ENCODE measurements around the gene NMNAT3. TPM values are rescaled to one million over a fixed set of nuclear protein-coding genes. Genes with fewer than 3 reads are reported as not detected.

The NMNAT3 gene
- total RNA-seq, 1 donor from 2014 or later: 1.6 TPM

DNA sequence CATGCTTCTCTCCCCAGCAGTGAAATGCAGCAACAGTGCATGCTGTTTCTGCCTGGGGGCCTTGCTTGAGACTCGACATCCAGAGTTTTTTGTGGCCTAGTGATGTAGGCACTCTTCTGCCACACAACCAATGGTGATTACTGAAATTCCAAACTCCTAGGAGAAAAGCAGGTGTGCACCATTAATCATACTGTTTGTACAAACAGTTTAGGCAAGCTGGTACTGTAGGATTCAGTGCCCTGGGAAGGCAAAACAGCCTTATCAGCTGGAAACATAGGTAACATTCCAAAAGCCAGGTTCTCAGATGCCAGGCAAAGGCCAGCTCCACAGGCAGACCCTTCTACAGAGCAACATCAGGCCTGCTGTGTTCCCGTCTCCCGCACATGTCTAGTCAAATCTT is 120.7 kb downstream of the NMNAT3 start:
- DNase-seq (ENCODE audit: low read depth): no peak

DNA sequence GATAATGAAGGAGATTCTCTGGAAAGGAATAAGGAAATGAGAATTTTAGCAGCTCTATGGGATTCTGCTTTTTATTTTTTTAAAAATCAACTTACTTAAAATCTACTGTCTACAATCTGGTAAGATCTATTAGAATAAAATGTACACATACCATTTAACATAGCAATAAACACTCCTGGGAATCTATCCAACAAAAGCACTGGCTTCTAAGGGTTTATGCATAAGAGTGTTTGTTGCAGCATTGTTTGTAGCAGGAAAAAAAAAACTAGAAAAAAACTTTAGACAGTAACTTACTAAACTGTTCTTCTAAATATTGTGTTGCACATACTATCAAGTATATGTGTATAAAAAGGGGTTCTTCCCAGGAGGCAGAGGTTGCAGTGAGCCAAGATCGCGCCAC is 122.5 kb downstream of the NMNAT3 start:
- no peak for DNase-seq (ENCODE audit: low read depth)
- TF ChIP-seq, protein P1, sequence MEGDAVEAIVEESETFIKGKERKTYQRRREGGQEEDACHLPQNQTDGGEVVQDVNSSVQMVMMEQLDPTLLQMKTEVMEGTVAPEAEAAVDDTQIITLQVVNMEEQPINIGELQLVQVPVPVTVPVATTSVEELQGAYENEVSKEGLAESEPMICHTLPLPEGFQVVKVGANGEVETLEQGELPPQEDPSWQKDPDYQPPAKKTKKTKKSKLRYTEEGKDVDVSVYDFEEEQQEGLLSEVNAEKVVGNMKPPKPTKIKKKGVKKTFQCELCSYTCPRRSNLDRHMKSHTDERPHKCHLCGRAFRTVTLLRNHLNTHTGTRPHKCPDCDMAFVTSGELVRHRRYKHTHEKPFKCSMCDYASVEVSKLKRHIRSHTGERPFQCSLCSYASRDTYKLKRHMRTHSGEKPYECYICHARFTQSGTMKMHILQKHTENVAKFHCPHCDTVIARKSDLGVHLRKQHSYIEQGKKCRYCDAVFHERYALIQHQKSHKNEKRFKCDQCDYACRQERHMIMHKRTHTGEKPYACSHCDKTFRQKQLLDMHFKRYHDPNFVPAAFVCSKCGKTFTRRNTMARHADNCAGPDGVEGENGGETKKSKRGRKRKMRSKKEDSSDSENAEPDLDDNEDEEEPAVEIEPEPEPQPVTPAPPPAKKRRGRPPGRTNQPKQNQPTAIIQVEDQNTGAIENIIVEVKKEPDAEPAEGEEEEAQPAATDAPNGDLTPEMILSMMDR (conservative IDR thresholded peaks at IDR 0.05; ENCODE audit: low read depth, low read length): no peak

More for the DNA sequence above, 120.7 kb downstream of the NMNAT3 start:
- no peak overlapping the region for H3K4me3 ChIP-seq (ENCODE audit: low read depth, low read length)
- TF ChIP-seq, protein P1 (conservative IDR thresholded peaks at IDR 0.05; ENCODE audit: low read depth, low read length): no peak

DNA sequence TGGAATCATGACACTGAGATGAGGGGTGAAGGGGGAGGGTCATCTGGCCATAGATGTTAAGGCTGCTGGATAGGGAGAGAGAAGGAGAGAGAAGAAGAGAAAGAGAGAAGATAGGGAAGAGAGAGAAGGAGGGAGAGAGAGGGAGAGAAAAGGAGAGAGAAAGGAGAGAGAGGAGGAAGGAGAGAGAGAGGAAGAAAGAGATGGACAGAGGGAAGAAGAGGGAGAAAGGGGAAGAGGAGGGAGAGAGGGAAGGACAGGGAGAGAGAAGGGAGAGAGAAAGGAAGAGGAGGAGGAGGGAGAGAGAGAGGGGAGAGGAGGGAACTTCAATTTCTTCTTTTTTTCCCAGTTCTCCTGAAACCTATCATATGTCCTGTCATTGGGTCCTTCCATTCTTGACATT is 123.1 kb downstream of the NMNAT3 start:
- no peak overlapping the region for H3K4me3 ChIP-seq (ENCODE audit: low read depth, low read length)
- DNase-seq (ENCODE audit: low read depth): no peak
- TF ChIP-seq, protein P1 (conservative IDR thresholded peaks at IDR 0.05; ENCODE audit: low read depth, low read length): no peak

More for the DNA sequence above, 122.5 kb downstream of the NMNAT3 start:
- H3K4me3 ChIP-seq (ENCODE audit: low read depth, low read length): no peak overlapping the region

DNA sequence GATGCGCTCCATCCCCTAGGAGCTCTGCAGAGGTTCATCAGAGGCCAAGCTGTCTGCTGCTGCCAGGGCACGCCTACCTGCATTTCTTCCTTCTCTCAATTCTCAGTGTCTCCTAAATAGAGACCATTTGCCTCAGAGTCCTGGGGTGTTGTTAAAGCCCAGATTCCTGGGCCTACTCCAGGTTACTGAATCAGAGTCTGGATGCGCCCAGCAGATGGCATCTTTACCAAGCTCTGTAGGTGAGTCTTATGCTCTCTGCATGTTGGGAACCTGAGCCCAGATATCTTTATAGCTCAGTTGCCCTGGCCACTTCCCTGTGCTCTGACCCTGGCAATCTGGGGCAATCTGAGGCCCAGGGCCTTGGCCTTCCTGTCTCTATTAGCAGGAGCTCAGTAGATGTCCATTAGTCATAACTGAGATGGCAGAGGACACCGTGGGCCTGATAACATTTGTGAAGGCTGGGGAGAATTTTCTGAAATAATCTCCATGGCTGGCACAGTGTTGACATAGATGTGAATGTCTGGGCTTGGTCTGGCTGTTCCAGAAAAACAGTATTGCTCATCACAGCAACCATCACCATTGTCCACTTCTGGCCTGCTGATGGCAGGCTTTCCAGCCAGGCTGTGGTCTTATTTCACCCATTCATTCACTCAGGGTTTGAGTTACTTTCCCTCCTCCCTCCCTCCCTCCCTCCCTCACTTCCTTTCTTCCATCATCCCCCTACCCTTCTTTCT is 125.0 kb downstream of the NMNAT3 start:
- TF ChIP-seq, protein P1 (conservative IDR thresholded peaks at IDR 0.05; ENCODE audit: low read depth, low read length): no peak
- DNase-seq (ENCODE audit: low read depth): no peak
- H3K4me3 ChIP-seq (ENCODE audit: low read depth, low read length): no peak overlapping the region

DNA sequence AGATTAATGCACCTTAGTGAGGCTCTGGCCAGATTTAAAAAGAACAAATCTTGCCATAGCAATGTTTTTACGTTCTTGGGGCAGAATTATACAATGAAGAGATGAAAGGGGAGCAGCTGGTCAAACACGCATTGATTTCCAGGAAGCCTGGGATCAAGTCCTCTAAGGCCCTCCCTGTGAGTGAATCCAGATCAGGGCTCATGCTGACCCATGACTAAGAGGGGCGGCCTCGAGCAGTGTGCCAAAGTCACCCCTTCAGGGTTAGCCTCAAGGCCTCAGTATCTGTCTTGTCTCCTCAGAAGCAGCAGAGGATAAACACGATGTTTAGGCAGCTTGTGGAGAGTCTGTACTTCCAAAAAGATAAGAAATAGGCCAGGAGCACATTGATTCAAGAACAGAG is 129.0 kb downstream of the NMNAT3 start:
- DNase-seq (ENCODE audit: low read depth): no peak
- TF ChIP-seq, protein P1 (conservative IDR thresholded peaks at IDR 0.05; ENCODE audit: low read depth, low read length): no peak
- H3K4me3 ChIP-seq (ENCODE audit: low read depth, low read length): no peak overlapping the region

DNA sequence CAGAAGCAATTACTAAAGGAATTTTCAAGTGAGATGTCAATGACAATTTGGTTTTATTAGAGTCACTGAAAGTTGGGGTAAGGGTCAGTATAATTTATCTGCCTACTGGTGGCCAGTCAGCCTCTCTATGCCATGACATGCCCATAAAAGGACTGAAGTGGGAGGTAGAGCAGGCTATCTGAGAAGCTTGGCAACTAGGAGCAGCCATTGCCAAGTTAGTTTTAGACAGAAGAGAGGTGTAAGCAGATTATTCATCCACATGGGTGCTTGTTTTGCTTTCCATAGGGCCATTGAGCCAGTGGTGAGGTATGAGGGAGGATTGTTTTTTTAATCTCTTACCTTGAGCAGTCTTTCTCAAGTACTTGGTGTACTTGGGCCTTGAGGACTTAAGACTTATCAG is 130.1 kb downstream of the NMNAT3 start:
- H3K4me3 ChIP-seq (ENCODE audit: low read depth, low read length): no peak overlapping the region
- no peak for DNase-seq (ENCODE audit: low read depth)
- TF ChIP-seq, protein P1 (conservative IDR thresholded peaks at IDR 0.05; ENCODE audit: low read depth, low read length): no peak

DNA sequence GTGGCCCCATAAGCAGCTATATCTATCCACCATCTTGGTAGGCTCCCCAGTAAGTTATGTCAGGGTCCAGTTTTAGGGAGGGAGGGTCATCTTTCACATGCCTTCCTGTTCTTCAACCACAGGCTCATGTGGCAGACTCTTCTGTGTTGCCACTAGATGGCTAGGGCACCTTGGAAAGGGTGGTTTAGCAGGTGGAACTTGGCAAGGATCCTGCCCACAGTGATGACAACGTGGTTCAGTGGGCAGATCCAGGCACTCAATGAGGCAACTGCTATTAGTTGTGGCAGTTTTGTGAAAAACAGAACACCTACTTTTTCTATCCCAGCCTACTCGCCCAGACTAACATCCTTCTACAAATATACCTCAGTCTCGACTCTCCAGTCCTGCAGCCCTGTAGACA is 131.0 kb downstream of the NMNAT3 start:
- no peak for DNase-seq (ENCODE audit: low read depth)
- no peak overlapping the region for H3K4me3 ChIP-seq (ENCODE audit: low read depth, low read length)
- TF ChIP-seq, protein P1 (conservative IDR thresholded peaks at IDR 0.05; ENCODE audit: low read depth, low read length): no peak
